ENCODE data around the gene NEK8. TPM values are rescaled to one million over a fixed set of nuclear protein-coding genes. Genes with fewer than 3 reads are reported as not detected.

Gene NEK8
- total RNA-seq, 1 donor from 2014 or later = 4.3 TPM

DNA sequence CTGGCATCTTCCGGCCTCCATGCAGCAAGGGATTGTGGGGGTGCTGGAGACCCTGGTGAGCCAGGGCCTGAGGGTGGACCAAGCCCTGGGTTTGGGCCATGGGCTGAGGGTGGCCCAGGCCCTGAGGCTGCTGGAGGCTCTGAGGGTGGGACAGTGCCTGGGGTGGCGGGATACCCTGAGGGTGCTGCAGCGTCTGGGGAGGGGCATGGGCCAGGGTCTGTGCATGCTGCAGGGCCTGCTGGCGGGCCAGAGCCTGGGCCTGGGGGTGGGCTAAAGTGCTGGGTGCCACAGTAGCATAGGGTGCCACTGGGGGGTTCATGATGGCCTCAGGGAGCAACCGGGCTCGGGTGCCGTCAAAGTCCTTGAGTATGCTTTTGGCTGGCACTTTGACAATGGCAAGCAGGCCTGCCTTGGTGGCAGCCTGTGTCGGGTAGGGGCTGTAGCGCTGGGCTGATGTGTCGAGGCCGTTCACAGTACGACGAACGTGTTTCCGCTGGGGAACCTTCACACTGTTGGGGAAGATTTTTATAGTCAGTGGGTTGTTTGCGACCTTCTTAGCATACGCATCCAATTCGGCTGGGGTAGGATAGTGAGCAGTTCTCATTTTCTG, 30.8 kb downstream of the NEK8 start:
- no peak overlapping the region for H3K9ac ChIP-seq (ENCODE audit: low read length)
- no peaks in the 10 kb centered on the region for H3K9me3 ChIP-seq (ENCODE audit: insufficient read depth, low read depth, low read length)
- Mint-ChIP-seq H3K27me3 (ENCODE audit: low read depth, unreplicated experiment) (no peaks in the 10 kb centered on the region), H3K4me1 (ENCODE audit: low read depth, unreplicated experiment) (peaks cover 17% of the 10 kb centered on the region), H3K36me3 (ENCODE audit: low read depth, unreplicated experiment) (peaks cover 15% of the 10 kb centered on the region), H3K27ac (ENCODE audit: unreplicated experiment) (peak overlapping the region; percentile 38), H3K4me3 (ENCODE audit: unreplicated experiment) (no peak overlapping the region), H3K9me3 (ENCODE audit: unreplicated experiment) (no peaks in the 10 kb centered on the region)
- FAIRE-seq = no peak
- H3K36me3 ChIP-seq (ENCODE audit: insufficient read depth, low read length) = peaks cover 2% of the 10 kb centered on the region
- no peak overlapping the region for H2AFZ ChIP-seq (ENCODE audit: low read depth, low read length)
- peaks cover 6% of the 10 kb centered on the region for H3K79me2 ChIP-seq (ENCODE audit: insufficient read depth, low read length)
- H3K4me2 ChIP-seq (ENCODE audit: low read length) = no peak overlapping the region
- peaks cover 74% of the 10 kb centered on the region for H4K20me1 ChIP-seq (ENCODE audit: insufficient read depth, low read length)
- no peaks in the 10 kb centered on the region for H3K4me1 ChIP-seq (ENCODE audit: insufficient read depth, low read length)
- H3K27me3 ChIP-seq (ENCODE audit: insufficient read depth, low read length) = no peaks in the 10 kb centered on the region
- H3K27ac ChIP-seq (ENCODE audit: low read depth, low read length) = no peak overlapping the region
- TF ChIP-seq EZH2 (IDR thresholded peaks at IDR 0.05; ENCODE audit: insufficient read depth, low read length) = no peak
- TF ChIP-seq, protein P1, sequence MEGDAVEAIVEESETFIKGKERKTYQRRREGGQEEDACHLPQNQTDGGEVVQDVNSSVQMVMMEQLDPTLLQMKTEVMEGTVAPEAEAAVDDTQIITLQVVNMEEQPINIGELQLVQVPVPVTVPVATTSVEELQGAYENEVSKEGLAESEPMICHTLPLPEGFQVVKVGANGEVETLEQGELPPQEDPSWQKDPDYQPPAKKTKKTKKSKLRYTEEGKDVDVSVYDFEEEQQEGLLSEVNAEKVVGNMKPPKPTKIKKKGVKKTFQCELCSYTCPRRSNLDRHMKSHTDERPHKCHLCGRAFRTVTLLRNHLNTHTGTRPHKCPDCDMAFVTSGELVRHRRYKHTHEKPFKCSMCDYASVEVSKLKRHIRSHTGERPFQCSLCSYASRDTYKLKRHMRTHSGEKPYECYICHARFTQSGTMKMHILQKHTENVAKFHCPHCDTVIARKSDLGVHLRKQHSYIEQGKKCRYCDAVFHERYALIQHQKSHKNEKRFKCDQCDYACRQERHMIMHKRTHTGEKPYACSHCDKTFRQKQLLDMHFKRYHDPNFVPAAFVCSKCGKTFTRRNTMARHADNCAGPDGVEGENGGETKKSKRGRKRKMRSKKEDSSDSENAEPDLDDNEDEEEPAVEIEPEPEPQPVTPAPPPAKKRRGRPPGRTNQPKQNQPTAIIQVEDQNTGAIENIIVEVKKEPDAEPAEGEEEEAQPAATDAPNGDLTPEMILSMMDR (IDR thresholded peaks at IDR 0.05; ENCODE audit: insufficient read depth, low read depth, low read length) = no peak
- DNase-seq (ENCODE audit: low read depth) = no peak
- no peak overlapping the region for H3K4me3 ChIP-seq (ENCODE audit: insufficient read depth, low read depth, low read length)

DNA sequence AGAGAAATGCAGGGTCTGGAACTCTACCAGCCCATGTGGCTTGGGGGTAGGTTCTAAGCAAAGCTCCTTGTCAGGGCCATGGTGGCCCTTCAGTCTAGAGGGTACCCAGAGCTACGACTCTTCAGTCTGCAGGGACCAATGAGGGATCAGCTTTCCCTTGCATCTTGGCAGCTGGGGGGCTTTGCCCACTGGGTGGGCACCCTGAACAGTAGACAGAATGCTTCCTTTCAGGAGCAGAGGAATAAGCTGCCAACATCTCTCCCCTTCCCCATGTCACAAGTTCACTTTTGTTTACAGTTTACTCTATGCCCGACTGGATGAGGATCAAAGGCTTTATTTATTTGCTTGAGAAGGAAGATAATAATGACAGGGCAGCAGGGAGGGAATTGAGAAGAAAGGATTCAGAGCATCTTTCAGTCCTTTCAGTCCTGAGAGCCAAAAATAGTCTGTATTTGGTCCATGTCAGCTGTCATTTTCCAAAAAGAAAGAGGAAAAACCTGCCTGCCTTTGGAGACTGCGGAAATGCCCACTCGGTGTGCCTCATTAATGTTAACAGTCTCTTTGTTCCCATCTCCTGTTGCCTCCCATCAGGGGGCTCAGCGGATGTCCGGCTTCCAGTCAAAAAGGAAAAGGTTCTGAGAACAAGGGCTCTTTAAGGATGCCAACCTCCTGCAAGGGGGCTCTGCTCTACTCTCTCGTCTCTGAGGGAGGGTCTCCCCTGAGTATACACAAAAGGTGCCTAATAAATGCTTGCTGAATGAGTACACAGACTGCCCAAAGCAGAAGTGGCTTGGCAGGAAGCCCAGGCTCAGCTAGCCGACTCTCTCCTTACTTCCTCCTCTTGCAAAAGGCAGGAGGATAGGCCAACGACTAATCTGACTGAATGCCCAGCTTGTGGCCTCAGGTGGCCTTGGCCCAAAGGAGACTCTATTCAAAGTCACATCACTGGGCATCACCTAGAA, 32.3 kb downstream of the NEK8 start:
- Mint-ChIP-seq H3K9me3 (ENCODE audit: unreplicated experiment) (no peaks in the 10 kb centered on the region), H3K4me3 (ENCODE audit: unreplicated experiment) (peak overlapping the region; percentile 40), H3K4me1 (ENCODE audit: low read depth, unreplicated experiment) (peaks cover 13% of the 10 kb centered on the region), H3K36me3 (ENCODE audit: low read depth, unreplicated experiment) (peaks cover 15% of the 10 kb centered on the region), H3K27ac (ENCODE audit: unreplicated experiment) (peak overlapping the region; percentile 26), H3K27me3 (ENCODE audit: low read depth, unreplicated experiment) (no peaks in the 10 kb centered on the region)
- Histone ChIP-seq H2AFZ (ENCODE audit: low read depth, low read length) (no peak overlapping the region), H3K4me3 (ENCODE audit: insufficient read depth, low read depth, low read length) (no peak overlapping the region), H3K27ac (ENCODE audit: low read depth, low read length) (no peak overlapping the region), H3K9ac (ENCODE audit: low read length) (peak overlapping the region; percentile 3), H4K20me1 (ENCODE audit: insufficient read depth, low read length) (peaks cover 73% of the 10 kb centered on the region), H3K9me3 (ENCODE audit: insufficient read depth, low read depth, low read length) (no peaks in the 10 kb centered on the region), H3K79me2 (ENCODE audit: insufficient read depth, low read length) (peaks cover 6% of the 10 kb centered on the region), H3K27me3 (ENCODE audit: insufficient read depth, low read length) (no peaks in the 10 kb centered on the region), H3K4me2 (ENCODE audit: low read length) (peak overlapping the region; percentile 4), H3K4me1 (ENCODE audit: insufficient read depth, low read length) (no peaks in the 10 kb centered on the region), H3K36me3 (ENCODE audit: insufficient read depth, low read length) (peaks cover 2% of the 10 kb centered on the region)
- no peak for FAIRE-seq
- TF ChIP-seq, protein P1 (IDR thresholded peaks at IDR 0.05; ENCODE audit: insufficient read depth, low read depth, low read length) = no peak
- no peak for TF ChIP-seq EZH2 (IDR thresholded peaks at IDR 0.05; ENCODE audit: insufficient read depth, low read length)
- DNase-seq (ENCODE audit: low read depth) = peak; percentile 51
